SK-N-MC (cell line): ENCODE results near the gene TEPSIN.

Experiments used
- EZH2 ChIP-seq: fragments of 200-600 bp; sonication (generic); IDR thresholded peaks from one replicate; pipeline ENCODE4 v1.6.1; 2017; ENCODE audit warnings: antibody characterized with exemption
- FOXP2 ChIP-seq: optimal IDR thresholded peaks from 2 replicates; pipeline ENCODE3; 2011; ENCODE audit warnings: mild to moderate bottlenecking, moderate library complexity; ENCODE audit not compliant: insufficient read depth; ENCODE audit errors: extremely low read length, control extremely low read depth
- POLR2AphosphoS5 ChIP-seq: IDR thresholded peaks from 2 replicates; pipeline ENCODE4 v1.6.1; 2012; ENCODE audit warnings: mild to moderate bottlenecking, low read depth, low read length, borderline replicate concordance

DNA sequence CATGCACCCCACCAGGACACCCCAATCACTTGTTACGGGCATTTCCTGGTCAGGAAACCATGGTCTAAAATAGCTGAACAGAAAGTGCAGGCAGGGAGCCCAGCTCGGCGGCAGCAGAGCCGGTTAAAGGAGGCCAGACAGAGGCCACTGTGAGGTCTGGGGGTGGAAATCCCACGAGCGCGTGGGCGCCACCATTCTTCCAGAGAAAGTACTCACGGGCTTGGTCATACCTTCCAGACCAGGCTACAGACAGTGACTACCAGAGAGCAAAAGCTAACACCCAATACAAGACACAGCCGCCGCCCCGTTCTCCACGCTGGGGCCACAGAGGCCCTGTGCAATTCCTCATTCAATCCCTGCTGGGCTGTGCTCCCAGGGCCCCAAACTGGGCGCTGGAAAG lies 28.0 kb downstream of the TEPSIN start:
- TF ChIP-seq POLR2AphosphoS5, result no peak
- TF ChIP-seq EZH2, result no peak
- no peak for TF ChIP-seq FOXP2
